ENCODE measurements around the gene FGF21. TPM values are rescaled to one million over a fixed set of nuclear protein-coding genes. Genes with fewer than 3 reads are reported as not detected.

Gene FGF21
- total RNA-seq, 1 donor from 2014 or later = not detected

- DNase-seq (ENCODE audit: low read depth) (peak; percentile 36), FAIRE-seq (no peak)
- Histone ChIP-seq H3K36me3 (ENCODE audit: control insufficient read depth, insufficient read depth, low read length) (peaks cover 11% of the 10 kb centered on the region), H3K4me3 (ENCODE audit: low read depth, low read length) (no peak overlapping the region), H3K27me3 (ENCODE audit: control insufficient read depth, insufficient read depth, low read length) (no peaks in the 10 kb centered on the region)
- no peak for TF ChIP-seq CTCF (IDR thresholded peaks at IDR 0.05; ENCODE audit: insufficient read depth, low read length, severe bottlenecking)
These were observed 51.7 kb downstream of the FGF21 start for GRCh38 chr19:48806818-48807589.

- no peak for TF ChIP-seq CTCF (IDR thresholded peaks at IDR 0.05; ENCODE audit: insufficient read depth, low read length, severe bottlenecking)
- Histone ChIP-seq H3K36me3 (ENCODE audit: control insufficient read depth, insufficient read depth, low read length) (peaks cover 11% of the 10 kb centered on the region), H3K27me3 (ENCODE audit: control insufficient read depth, insufficient read depth, low read length) (no peaks in the 10 kb centered on the region), H3K4me3 (ENCODE audit: low read depth, low read length) (no peak overlapping the region)
- no peak for FAIRE-seq
- DNase-seq (ENCODE audit: low read depth) = no peak
These were observed 52.4 kb downstream of the FGF21 start for GRCh38 chr19:48807590-48808308.

Other genes starting within 250 kb of the FGF21 start
- gene LMTK3, start 243.7 kb upstream of the FGF21 start, total RNA-seq = 1.3 and 1.8 TPM in 2 replicates
- 3.4 and 17.2 TPM in 2 replicates for gene SULT2B1, start 203.4 kb upstream of the FGF21 start, total RNA-seq
- under 0.01 and 0.64 TPM in 2 replicates for gene SPACA4, start 148.8 kb upstream of the FGF21 start, total RNA-seq
- 21.9 and 62.3 TPM in 2 replicates for gene FAM83E, start 140.4 kb upstream of the FGF21 start, total RNA-seq
- gene RPL18, start 136.3 kb upstream of the FGF21 start, total RNA-seq = 3,143 and 4,233 TPM in 2 replicates
- gene SPHK2, start 136.0 kb upstream of the FGF21 start, total RNA-seq = 3.3 and 3.4 TPM in 2 replicates
- gene DBP, start 118.1 kb upstream of the FGF21 start, total RNA-seq = 6.6 and 8.7 TPM in 2 replicates
- gene CA11, start 109.3 kb upstream of the FGF21 start, total RNA-seq = 2.4 and 4.4 TPM in 2 replicates
- gene NTN5, start 82.5 kb upstream of the FGF21 start, total RNA-seq = not detected in 2 replicates
- gene FUT2, start 59.6 kb upstream of the FGF21 start, total RNA-seq = 7.9 and 39.4 TPM in 2 replicates
- 0.13 and 0.26 TPM in 2 replicates for gene MAMSTR, start 35.8 kb upstream of the FGF21 start, total RNA-seq
- 2.4 and 2.9 TPM in 2 replicates for gene RASIP1, start 14.9 kb upstream of the FGF21 start, total RNA-seq
- 0.26 and 2.3 TPM in 2 replicates for gene IZUMO1, start 8.6 kb upstream of the FGF21 start, total RNA-seq
- 12.1 and 16.9 TPM in 2 replicates for gene FUT1, start 2.9 kb upstream of the FGF21 start, total RNA-seq
- gene BCAT2, start 55.5 kb downstream of the FGF21 start, total RNA-seq = 14.0 and 21.3 TPM in 2 replicates
- gene HSD17B14, start 81.0 kb downstream of the FGF21 start, total RNA-seq = 1.3 and 1.9 TPM in 2 replicates
- 0.79 and 2.2 TPM in 2 replicates for gene PLEKHA4, start 113.1 kb downstream of the FGF21 start, total RNA-seq
- gene PPP1R15A, start 116.9 kb downstream of the FGF21 start, total RNA-seq = 118 and 168 TPM in 2 replicates
- gene TULP2, start 143.2 kb downstream of the FGF21 start, total RNA-seq = not detected in 2 replicates
- 88.2 and 91.7 TPM in 2 replicates for gene NUCB1, start 144.8 kb downstream of the FGF21 start, total RNA-seq
- gene DHDH, start 178.2 kb downstream of the FGF21 start, total RNA-seq = 9.2 and 10.8 TPM in 2 replicates
- 64.8 and 68.2 TPM in 2 replicates for gene BAX, start 199.4 kb downstream of the FGF21 start, total RNA-seq
- 787 and 1,701 TPM in 2 replicates for gene FTL, start 209.8 kb downstream of the FGF21 start, total RNA-seq
- gene GYS1, start 237.8 kb downstream of the FGF21 start, total RNA-seq = 25.5 and 28.9 TPM in 2 replicates
- 154 and 267 TPM in 2 replicates for gene RUVBL2, start 238.4 kb downstream of the FGF21 start, total RNA-seq

Measured in bronchial epithelial cell (primary cell).